Measurements from ENCODE around the gene FTO. TPM values are rescaled to one million over a fixed set of nuclear protein-coding genes. Genes with fewer than 3 reads are reported as not detected.
A peak's percentile ranks its signal among the peaks of the same experiment; 100 is the strongest.

Gene FTO
- total RNA-seq, 1 experiment from 2014 or later: 73.6 TPM

DNA sequence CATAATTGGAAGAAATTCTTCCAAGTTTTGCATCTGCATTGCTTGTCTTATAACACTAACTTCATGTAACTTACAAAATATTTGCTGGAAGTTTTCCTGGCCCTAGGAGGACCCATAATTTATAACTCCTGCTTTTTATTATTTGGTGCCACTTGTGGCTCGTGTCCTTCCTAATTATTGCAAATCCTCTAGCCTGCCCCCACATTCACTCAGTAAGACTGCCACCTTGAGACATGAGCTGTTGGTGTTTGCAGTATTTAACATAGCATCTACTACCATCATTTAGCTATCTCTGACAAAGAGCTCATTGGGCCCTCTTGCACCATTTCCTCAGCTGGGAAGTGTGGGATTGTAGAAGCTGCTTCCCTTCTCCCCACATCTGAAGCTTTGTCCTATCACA is 49.5 kb downstream of the FTO start:
- DNase-seq (ENCODE audit: low spot score): no peak

GRCh38 chr16:53755026-53755910 is 51.3 kb downstream of the FTO start:
- peak; percentile 38 for DNase-seq (ENCODE audit: low spot score)

GRCh38 chr16:53756275-53756996 is 52.5 kb downstream of the FTO start:
- DNase-seq (ENCODE audit: low spot score): no peak

DNA sequence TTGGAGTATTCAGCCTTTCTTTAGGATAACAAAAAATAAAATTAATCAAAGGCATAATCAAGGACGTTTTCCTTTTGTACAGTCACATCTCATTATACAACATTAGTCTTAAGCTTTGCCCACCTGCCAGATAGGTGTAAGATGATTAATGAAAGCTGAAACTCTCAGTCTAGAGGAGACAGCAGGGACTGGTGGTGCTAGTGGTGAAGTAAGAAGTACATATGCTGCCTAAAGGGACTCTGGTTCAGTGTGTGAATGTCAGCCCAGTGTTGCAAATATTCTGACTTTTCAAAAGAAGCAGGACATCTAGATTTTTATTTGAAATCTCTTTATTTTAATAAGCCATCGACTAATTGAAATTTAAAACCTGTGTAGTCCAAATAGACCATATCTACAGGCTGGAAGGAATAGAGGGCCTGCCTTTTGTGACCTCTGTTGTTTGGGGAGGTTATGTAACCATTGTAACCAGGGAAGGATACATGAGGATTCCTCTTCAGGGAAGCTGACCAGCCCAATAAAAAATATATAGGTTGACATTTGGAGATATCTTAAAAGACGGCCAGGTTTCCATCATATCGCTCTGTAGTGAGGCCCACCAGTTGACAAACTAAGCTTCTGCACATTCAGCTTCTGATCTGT is 54.1 kb downstream of the FTO start:
- DNase-seq (ENCODE audit: low spot score): no peak

DNA sequence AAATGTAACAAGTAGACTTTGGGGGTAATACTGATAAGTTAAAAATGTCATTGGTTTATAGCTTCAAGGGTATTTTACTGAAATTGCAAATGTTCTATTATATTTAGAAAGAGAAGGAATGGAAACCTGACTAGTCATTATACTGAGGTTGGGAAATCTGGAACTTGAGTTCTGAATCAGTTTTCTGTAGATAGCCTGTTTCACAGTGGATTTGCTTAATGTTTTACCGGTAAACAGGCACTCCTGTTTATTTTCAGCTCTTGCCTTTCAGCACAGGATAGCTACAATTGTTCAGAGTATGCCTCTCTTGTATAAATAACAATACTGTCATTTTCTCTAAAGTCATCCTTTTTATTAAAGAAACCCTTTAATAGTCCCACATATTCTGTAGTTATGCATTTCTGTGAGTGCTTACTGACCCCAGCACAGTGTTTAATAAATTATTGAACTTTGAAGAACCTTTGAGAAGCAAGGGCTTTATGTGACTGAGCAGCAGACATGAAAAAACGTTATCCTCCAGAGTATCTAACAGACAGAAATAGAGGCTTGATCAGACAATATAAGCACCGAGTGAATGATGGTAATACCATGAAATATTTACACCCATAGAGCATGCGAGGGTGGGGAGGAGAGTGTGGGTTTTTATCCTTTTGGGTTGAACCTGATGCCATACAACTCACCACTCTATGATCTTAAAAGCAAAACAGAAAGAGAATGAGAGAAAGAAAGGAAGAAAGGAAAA is 58.2 kb downstream of the FTO start:
- no peak for DNase-seq (ENCODE audit: low spot score)

GRCh38 chr16:53766304-53767016 is 62.5 kb downstream of the FTO start:
- no peak for DNase-seq (ENCODE audit: low spot score)

DNA sequence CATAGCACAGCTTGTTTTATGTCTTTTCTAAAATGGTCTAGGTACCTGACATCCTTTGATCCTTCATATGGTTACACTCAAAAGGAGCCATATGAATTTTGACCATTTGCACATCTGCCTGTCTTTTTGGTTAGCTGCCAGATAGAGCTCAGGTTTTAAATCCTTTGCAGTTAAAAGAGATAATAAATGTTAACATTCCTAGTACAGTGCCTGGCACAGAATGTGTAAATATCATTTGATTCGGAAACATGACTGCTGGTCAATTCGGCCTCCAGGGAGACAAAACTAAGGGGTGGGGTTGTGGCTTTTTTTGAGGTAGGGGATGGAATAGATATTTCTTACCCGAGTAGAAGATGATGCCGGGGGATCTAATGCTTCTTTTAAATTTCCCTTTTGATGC is 64.2 kb downstream of the FTO start:
- no peak for DNase-seq (ENCODE audit: low spot score)

- DNase-seq (ENCODE audit: low spot score): peak; percentile 79
These were observed 64.6 kb downstream of the FTO start for GRCh38 chr16:53768593-53768992.

DNA sequence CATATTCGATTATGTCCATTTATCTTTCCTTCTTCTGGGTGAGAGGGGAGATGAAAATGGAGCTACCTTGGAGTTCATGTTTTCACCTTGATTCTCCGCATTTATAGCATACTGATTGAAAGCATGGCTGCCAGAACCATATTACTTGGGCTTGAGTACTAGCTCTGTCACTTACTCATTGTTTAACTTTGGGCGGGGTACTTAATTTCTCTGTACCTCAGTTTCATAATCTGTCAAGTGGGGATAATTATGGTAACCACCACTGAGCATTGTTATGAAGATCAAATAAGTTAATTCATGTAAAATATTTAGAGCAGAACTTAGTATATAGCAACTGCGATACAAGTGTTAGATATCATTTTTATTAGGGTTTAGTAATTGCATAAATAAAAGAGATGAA is 65.2 kb downstream of the FTO start:
- no peak for DNase-seq (ENCODE audit: low spot score)

GRCh38 chr16:53769787-53770186 is 65.8 kb downstream of the FTO start:
- DNase-seq (ENCODE audit: low spot score): no peak

DNA sequence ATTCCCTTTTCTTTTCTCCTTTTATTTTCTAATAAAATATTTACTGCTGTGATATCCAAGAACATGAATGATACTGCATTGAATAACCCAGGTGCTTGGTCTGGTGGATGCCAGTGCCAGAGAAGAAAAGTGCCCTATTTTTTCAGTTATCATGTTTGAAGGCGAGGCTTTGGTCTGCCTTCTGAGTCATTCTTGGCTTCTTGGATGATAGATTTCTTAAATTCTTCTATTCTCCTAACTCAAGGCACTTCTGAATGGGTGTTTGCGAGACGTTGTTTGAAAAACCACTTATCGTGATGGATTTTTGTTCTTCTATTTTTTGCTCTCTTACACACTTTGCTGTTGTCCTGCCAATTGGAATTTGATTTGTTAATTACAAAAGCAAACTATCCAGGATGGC is 66.7 kb downstream of the FTO start:
- no peak for DNase-seq (ENCODE audit: low spot score)

- DNase-seq (ENCODE audit: low spot score): no peak
These were observed 67.9 kb downstream of the FTO start for GRCh38 chr16:53771655-53772497.

DNA sequence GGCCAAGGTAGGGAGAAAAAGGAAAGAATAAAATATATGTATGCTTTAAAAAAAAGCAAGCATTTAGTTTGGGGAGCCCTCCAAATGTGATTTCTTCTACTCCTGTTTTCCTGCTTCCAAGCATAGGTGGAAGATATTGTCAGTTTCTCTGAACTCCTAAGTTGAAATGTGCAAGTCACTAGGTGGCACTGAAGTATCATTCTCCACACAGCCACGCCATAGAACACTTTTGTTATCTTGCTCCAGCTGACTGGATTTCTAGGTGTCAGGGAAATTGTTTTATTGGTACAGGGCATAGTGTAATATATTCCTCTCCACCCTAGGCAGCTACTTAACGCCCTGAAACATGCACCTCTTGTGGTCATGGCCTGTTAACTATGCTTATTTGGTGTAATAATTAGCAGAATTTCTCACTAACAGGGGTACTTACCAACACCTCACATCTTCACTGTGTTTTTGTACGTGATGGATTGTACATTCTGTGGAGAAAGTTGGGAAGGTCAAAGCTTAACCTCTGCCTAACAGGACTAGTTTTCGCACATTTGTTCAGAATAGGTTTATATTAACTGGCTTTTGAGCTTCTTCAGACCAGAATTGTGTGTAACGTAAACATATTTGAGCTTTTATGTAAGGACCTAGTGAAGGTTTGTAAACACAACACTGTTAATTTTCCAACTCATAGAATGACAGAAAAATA is 69.3 kb downstream of the FTO start:
- DNase-seq (ENCODE audit: low spot score): peak; percentile 80

DNA sequence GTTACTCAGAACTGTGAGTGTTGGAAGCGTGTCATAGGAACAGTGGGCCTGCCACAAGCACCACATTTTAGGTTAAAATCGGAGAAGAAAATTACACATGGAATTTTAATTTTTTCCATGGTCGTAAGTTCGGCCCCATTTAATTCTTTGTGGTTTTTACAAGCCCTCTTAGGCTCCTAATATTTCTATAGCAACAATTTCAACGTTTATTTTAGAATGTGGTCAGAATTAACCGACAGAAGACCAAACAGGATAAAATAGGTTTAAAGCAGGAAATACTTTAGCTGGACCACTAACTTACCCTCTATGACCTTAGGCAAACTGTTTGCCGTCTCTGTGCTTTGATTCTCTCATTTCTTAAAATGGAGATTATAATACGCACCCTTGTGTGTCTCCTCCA is 69.9 kb downstream of the FTO start:
- no peak for DNase-seq (ENCODE audit: low spot score)

- DNase-seq (ENCODE audit: low spot score): no peak
These were observed 71.3 kb downstream of the FTO start for GRCh38 chr16:53775106-53775820.

- peak; percentile 89 for DNase-seq (ENCODE audit: low spot score)
These were observed 72.0 kb downstream of the FTO start for GRCh38 chr16:53775821-53776431.

DNA sequence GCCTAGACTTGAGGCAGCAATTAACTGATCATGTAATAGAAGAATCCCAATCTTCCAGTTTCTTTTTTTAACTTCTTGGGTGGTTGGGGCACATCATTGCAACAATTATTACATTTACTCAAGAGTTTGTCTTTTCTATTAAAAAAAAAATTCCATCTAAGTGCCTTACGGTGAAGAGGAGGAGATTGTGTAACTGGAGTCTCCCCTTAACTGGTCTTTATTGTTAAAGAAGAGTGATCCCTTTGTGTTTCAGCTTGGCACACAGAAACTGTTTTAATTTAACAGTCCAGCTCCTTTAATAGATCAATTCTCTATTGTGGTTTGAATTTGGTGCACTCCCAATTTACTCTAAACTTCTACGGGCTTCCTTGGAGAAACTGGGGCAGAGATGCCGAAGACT is 75.2 kb downstream of the FTO start:
- no peak for DNase-seq (ENCODE audit: low spot score)

- no peak for DNase-seq (ENCODE audit: low spot score)
These were observed 76.1 kb downstream of the FTO start for GRCh38 chr16:53780051-53780450.

All from H4 (cell line).